ENCODE measurements around the gene ARHGAP24. TPM values are rescaled to one million over a fixed set of nuclear protein-coding genes. Genes with fewer than 3 reads are reported as not detected.

The ARHGAP24 gene
- total RNA-seq, 2 donors from 2014 or later: 4.2 to 5.2 TPM

- no peak for DNase-seq
- H3K9me3 ChIP-seq: no peaks in the 10 kb centered on the region
Measured at GRCh38 chr4:85482010-85482738, 7.2 kb downstream of the ARHGAP24 start.

DNA sequence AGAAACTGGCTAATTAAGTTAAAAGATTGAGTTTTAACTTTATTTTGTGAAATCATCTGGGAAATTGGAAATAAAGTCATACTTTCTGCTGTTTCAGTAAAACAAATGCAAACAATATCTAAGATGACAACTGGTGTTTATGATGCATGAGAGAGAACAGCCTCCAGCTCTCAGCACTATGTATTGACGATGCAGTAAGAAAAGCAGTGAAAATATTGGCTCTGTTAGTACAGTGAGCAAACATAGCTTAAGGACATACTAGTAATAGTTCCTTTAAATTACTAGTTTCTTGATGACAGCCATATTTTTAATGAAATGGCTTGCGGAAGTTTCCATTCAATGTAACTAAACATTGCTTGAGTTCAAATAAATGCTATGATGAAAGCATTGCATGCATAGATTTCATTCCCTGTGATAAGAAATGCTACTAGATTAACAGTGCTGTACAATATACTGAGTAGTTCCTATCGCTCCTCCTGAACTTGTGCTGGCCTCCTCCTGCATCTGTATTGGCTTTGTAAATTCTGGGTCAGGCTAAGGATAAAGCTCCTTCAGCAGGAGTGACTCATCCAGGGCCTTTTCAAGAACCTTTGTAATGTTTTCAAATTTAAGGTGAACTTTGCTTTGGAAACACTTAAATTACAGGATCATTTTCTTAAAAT is 11.6 kb downstream of the ARHGAP24 start:
- no peaks in the 10 kb centered on the region for H3K36me3 ChIP-seq
- H3K9ac ChIP-seq (ENCODE audit: low read depth in 2 of 2, low read length in 2 of 2): no peak overlapping the region
- TF ChIP-seq, protein P1, sequence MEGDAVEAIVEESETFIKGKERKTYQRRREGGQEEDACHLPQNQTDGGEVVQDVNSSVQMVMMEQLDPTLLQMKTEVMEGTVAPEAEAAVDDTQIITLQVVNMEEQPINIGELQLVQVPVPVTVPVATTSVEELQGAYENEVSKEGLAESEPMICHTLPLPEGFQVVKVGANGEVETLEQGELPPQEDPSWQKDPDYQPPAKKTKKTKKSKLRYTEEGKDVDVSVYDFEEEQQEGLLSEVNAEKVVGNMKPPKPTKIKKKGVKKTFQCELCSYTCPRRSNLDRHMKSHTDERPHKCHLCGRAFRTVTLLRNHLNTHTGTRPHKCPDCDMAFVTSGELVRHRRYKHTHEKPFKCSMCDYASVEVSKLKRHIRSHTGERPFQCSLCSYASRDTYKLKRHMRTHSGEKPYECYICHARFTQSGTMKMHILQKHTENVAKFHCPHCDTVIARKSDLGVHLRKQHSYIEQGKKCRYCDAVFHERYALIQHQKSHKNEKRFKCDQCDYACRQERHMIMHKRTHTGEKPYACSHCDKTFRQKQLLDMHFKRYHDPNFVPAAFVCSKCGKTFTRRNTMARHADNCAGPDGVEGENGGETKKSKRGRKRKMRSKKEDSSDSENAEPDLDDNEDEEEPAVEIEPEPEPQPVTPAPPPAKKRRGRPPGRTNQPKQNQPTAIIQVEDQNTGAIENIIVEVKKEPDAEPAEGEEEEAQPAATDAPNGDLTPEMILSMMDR (IDR thresholded peaks at IDR 0.05): no peak
- H3K27ac ChIP-seq: no peak overlapping the region
- intact Hi-C loops (cut with DNase I): no loop called here
- no peaks in the 10 kb centered on the region for H3K9me3 ChIP-seq
- no peaks in the 10 kb centered on the region for H3K27me3 ChIP-seq
- H3K4me1 ChIP-seq: no peaks in the 10 kb centered on the region
- H3K4me3 ChIP-seq: no peak overlapping the region
- no peak for DNase-seq

More at GRCh38 chr4:85482010-85482738, 7.2 kb downstream of the ARHGAP24 start:
- no peaks in the 10 kb centered on the region for H3K27me3 ChIP-seq
- no peaks in the 10 kb centered on the region for H3K4me1 ChIP-seq
- H3K36me3 ChIP-seq: no peaks in the 10 kb centered on the region
- H3K9ac ChIP-seq (ENCODE audit: low read depth in 2 of 2, low read length in 2 of 2): no peak overlapping the region
- no peak overlapping the region for H3K27ac ChIP-seq
- no peak overlapping the region for H3K4me3 ChIP-seq
- TF ChIP-seq, protein P1 (IDR thresholded peaks at IDR 0.05): no peak
- intact Hi-C loops (cut with DNase I): no loop called here

DNA sequence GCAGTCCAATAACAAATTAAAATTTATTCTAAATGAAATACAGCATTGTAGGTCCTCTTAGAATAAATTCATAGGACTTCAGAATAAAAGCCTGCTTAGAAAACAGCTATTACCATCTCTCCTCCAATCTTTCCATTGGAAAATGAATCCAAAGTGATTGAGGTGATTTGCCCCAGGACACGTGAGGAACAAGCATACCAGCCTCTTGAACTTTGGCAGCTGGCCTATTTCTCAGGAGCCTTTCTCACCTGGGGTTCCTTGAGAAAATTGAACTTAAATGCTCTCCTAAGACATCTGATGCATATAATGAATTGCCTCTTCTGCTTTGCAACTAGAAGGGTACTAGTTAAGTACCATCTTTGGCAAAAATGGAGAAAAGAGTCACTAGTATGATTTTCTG is 13.5 kb downstream of the ARHGAP24 start:
- H3K9me3 ChIP-seq: no peaks in the 10 kb centered on the region
- H3K36me3 ChIP-seq: no peaks in the 10 kb centered on the region
- DNase-seq: no peak
- no peak overlapping the region for H3K4me3 ChIP-seq
- H3K27me3 ChIP-seq: no peaks in the 10 kb centered on the region
- intact Hi-C loops (cut with DNase I): no loop called here
- no peak overlapping the region for H3K27ac ChIP-seq
- H3K4me1 ChIP-seq: no peaks in the 10 kb centered on the region
- H3K9ac ChIP-seq (ENCODE audit: low read depth in 2 of 2, low read length in 2 of 2): no peak overlapping the region
- TF ChIP-seq, protein P1 (IDR thresholded peaks at IDR 0.05): no peak

DNA sequence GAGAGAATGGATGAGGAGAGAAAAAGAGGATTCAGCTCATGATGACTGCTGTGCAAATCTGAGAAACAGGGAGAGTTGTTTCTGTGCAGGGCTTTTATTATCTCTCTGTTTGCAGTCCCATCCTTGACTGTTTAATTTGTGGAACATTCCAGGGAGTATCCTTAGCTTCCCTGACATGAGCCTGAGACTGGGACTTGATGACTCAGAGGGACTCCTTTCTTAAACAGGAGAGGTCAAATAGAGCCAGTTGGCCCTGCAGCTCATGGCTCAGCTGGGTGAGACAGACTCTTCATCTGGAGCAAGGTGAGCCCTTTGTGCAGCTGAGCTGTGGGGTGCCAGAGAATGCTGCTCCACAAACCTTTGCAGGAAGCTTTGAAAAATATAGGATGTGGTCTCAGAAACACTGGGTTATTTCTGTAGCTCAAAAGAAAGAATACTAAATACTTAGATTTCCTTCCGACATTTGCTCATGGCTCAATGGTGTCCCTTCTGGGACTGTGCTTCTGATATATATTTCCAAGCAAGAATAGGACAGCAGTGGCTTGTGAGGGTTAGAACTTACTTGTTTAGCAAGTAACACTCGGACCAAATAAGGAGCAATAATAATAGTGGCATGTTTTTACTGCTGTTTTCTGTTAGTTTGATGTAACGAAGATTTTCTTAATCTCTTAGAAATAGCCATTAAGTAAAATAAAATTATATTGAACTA is 14.5 kb downstream of the ARHGAP24 start:
- H3K9ac ChIP-seq (ENCODE audit: low read depth in 2 of 2, low read length in 2 of 2): no peak overlapping the region
- no peak overlapping the region for H3K4me3 ChIP-seq
- H3K27ac ChIP-seq: no peak overlapping the region
- TF ChIP-seq, protein P1 (IDR thresholded peaks at IDR 0.05): no peak
- H3K9me3 ChIP-seq: no peaks in the 10 kb centered on the region
- no peaks in the 10 kb centered on the region for H3K27me3 ChIP-seq
- H3K36me3 ChIP-seq: no peaks in the 10 kb centered on the region
- no peaks in the 10 kb centered on the region for H3K4me1 ChIP-seq
- no peak for DNase-seq
- intact Hi-C loops (cut with DNase I): no loop called here

- no peak for DNase-seq
- Histone ChIP-seq H3K9me3 (no peaks in the 10 kb centered on the region), H3K9ac (ENCODE audit: low read depth in 2 of 2, low read length in 2 of 2) (no peak overlapping the region), H3K27me3 (no peaks in the 10 kb centered on the region), H3K36me3 (no peaks in the 10 kb centered on the region), H3K4me3 (no peak overlapping the region), H3K27ac (no peak overlapping the region), H3K4me1 (no peaks in the 10 kb centered on the region)
- TF ChIP-seq, protein P1 (IDR thresholded peaks at IDR 0.05): no peak
- intact Hi-C loops (cut with DNase I): no loop called here
Measured at GRCh38 chr4:85491527-85491926, 16.6 kb downstream of the ARHGAP24 start.

All from colonic mucosa (tissue), 4 donors.